ENCODE data around the gene ZSWIM3.

DNA sequence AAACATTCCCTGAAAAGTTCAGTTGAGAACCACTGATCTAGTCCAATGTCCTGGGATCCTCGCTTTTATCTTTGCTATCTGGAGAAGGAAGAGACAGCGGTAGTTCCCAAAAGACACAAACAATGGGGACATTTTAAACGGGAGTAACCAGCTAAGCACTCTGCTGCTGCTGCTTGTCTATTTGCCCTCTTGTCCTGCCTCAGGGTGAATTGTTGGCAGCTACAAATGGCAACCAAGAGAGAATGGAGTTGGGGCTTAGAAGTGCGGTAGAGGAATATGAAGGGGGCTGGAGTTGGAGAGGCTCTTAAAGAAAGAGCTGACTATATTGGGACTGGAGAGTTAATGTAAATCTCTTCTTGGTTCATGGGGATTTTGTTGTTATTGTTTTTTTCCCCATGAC lies 17.2 kb downstream of the ZSWIM3 start:
- TF ChIP-seq, protein P1, sequence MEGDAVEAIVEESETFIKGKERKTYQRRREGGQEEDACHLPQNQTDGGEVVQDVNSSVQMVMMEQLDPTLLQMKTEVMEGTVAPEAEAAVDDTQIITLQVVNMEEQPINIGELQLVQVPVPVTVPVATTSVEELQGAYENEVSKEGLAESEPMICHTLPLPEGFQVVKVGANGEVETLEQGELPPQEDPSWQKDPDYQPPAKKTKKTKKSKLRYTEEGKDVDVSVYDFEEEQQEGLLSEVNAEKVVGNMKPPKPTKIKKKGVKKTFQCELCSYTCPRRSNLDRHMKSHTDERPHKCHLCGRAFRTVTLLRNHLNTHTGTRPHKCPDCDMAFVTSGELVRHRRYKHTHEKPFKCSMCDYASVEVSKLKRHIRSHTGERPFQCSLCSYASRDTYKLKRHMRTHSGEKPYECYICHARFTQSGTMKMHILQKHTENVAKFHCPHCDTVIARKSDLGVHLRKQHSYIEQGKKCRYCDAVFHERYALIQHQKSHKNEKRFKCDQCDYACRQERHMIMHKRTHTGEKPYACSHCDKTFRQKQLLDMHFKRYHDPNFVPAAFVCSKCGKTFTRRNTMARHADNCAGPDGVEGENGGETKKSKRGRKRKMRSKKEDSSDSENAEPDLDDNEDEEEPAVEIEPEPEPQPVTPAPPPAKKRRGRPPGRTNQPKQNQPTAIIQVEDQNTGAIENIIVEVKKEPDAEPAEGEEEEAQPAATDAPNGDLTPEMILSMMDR (IDR thresholded peaks at IDR 0.05) = no peak
- no peak for TF ChIP-seq EP300 (IDR thresholded peaks at IDR 0.05)
